H9 (cell line): Measurements from ENCODE around the gene CD300LG. TPM values are rescaled to one million over a fixed set of nuclear protein-coding genes. Genes with fewer than 3 reads are reported as not detected.

ENCODE experiments used
- DNase-seq: peaks from one replicate; pipeline ENCODE4 v3.0.0-alpha.2; 2017
- H2AFZ ChIP-seq: one replicate; pipeline ENCODE4 v1.6.1; 2013; ENCODE audit warnings: mild to moderate bottlenecking, low read length, control low read depth, moderate library complexity
- H2AK5ac ChIP-seq: 2 replicates; pipeline ENCODE4 v1.6.1; 2013; ENCODE audit warnings: low read length, control low read depth, mixed read lengths; ENCODE audit not compliant: insufficient read length
- H2BK120ac ChIP-seq: one replicate; pipeline ENCODE4 v1.6.1; 2013; ENCODE audit warnings: low read depth, mild to moderate bottlenecking, low read length, control low read depth, inconsistent platforms; ENCODE audit not compliant: poor library complexity, severe bottlenecking
- H2BK12ac ChIP-seq: 2 replicates; pipeline ENCODE4 v1.6.1; 2013; ENCODE audit warnings: low read length, control low read depth, mixed read lengths, low read depth; ENCODE audit not compliant: insufficient read length
- H2BK15ac ChIP-seq: 2 replicates; pipeline ENCODE4 v1.6.1; 2013; ENCODE audit warnings: low read depth, low read length, control low read depth
- H2BK20ac ChIP-seq: one replicate; pipeline ENCODE4 v1.6.1; 2013; ENCODE audit warnings: low read depth, mild to moderate bottlenecking, low read length, control low read depth, inconsistent platforms; ENCODE audit not compliant: poor library complexity, severe bottlenecking
- H2BK5ac ChIP-seq: 2 replicates; pipeline ENCODE4 v1.6.1; 2013; ENCODE audit warnings: low read length, control low read depth, mixed read lengths; ENCODE audit not compliant: insufficient read length
- H3K14ac ChIP-seq: 2 replicates; pipeline ENCODE4 v1.6.1; 2013; ENCODE audit warnings: low read length, control low read depth; ENCODE audit not compliant: insufficient read depth
- H3K18ac ChIP-seq: 2 replicates; pipeline ENCODE4 v1.6.1; 2013; ENCODE audit warnings: low read depth, mild to moderate bottlenecking, mixed read lengths, low read length, control low read depth; ENCODE audit not compliant: insufficient read length
- H3K23ac ChIP-seq: 2 replicates; pipeline ENCODE4 v1.6.1; 2013; ENCODE audit warnings: low read length, control low read depth, mixed read lengths, low read depth; ENCODE audit not compliant: insufficient read length
- H3K23me2 ChIP-seq: 2 replicates; pipeline ENCODE4 v1.6.1; 2013; ENCODE audit warnings: low read depth, mild to moderate bottlenecking, mixed read lengths, low read length, control low read depth; ENCODE audit not compliant: insufficient read length, poor library complexity, severe bottlenecking
- H3K27ac ChIP-seq: 2 replicates; pipeline ENCODE4 v1.5.1; 2013; ENCODE audit warnings: low read length, control low read depth, mixed read lengths, low read depth; ENCODE audit not compliant: insufficient read length
- H3K27me3 ChIP-seq: 2 replicates; pipeline ENCODE4 v1.6.1; 2013; ENCODE audit warnings: low read length, control low read depth, inconsistent platforms; ENCODE audit not compliant: insufficient read depth
- H3K4ac ChIP-seq: 2 replicates; pipeline ENCODE4 v1.6.1; 2013; ENCODE audit warnings: low read depth, mild to moderate bottlenecking, control low read depth, inconsistent platforms, low read length, moderate library complexity
- H3K4me1 ChIP-seq: 2 replicates; pipeline ENCODE4 v1.6.1; 2013; ENCODE audit warnings: low read length, control low read depth, inconsistent platforms; ENCODE audit not compliant: insufficient read depth
- H3K4me2 ChIP-seq: 2 replicates; pipeline ENCODE4 v1.6.1; 2013; ENCODE audit warnings: low read length, control low read depth, mixed read lengths; ENCODE audit not compliant: insufficient read length, insufficient read depth
- H3K56ac ChIP-seq: 2 replicates; pipeline ENCODE4 v1.6.1; 2013; ENCODE audit warnings: low read depth, mild to moderate bottlenecking, mixed read lengths, low read length, control low read depth; ENCODE audit not compliant: insufficient read length
- H3K79me1 ChIP-seq: 2 replicates; pipeline ENCODE4 v1.6.1; 2013; ENCODE audit warnings: low read depth, mild to moderate bottlenecking, moderate library complexity, low read length, control low read depth, inconsistent platforms; ENCODE audit not compliant: insufficient read depth, poor library complexity, severe bottlenecking
- H3K79me2 ChIP-seq: 2 replicates; pipeline ENCODE4 v1.6.1; 2013; ENCODE audit warnings: low read length, control low read depth, inconsistent platforms; ENCODE audit not compliant: insufficient read depth
- H3K9ac ChIP-seq: 2 replicates; pipeline ENCODE4 v1.6.1; 2013; ENCODE audit warnings: low read length, control low read depth, mixed read lengths; ENCODE audit not compliant: insufficient read length; ENCODE audit errors: extremely low read depth
- H3K9me3 ChIP-seq: one replicate; pipeline ENCODE4 v1.6.1; 2013; ENCODE audit warnings: low read depth, low read length, inconsistent platforms; ENCODE audit not compliant: control insufficient read depth
- H3T11ph ChIP-seq: one replicate; pipeline ENCODE4 v1.6.1; 2013; ENCODE audit warnings: mild to moderate bottlenecking, low read length, control low read depth, inconsistent platforms
- H4K20me1 ChIP-seq: one replicate; pipeline ENCODE4 v1.6.1; 2013; ENCODE audit not compliant: control insufficient read depth, insufficient read length, insufficient read depth
- H4K5ac ChIP-seq: 2 replicates; pipeline ENCODE4 v1.6.1; 2013; ENCODE audit warnings: low read depth, mild to moderate bottlenecking, mixed read lengths, low read length, control low read depth; ENCODE audit not compliant: insufficient read length
- H4K8ac ChIP-seq: replicated peaks from 2 replicates; pipeline ENCODE4 v1.6.1; 2013; ENCODE audit warnings: low read length, control low read depth, mixed read lengths, low read depth; ENCODE audit not compliant: insufficient read length
- H4K91ac ChIP-seq: 2 replicates; pipeline ENCODE4 v1.6.1; 2013; ENCODE audit warnings: low read depth, mild to moderate bottlenecking, moderate library complexity, mixed read lengths, low read length, control low read depth; ENCODE audit not compliant: insufficient read length
- H3K27ac Mint-ChIP-seq, 3 experiments: 2 replicates in 2 of 3; 3 replicates in 1 of 3; pipeline ENCODE4 v1.8.0; 2020 to 2021; ENCODE audit warnings: mixed read lengths in 3 of 3, mild to moderate bottlenecking in 1 of 3, moderate library complexity in 1 of 3
- H3K27me3 Mint-ChIP-seq: 2 replicates; pipeline ENCODE4 v1.8.0; 2021; ENCODE audit warnings: low read depth, mild to moderate bottlenecking, moderate library complexity, mixed read lengths
- H3K36me3 Mint-ChIP-seq, 3 experiments: 2 replicates in 2 of 3; 3 replicates in 1 of 3; pipeline ENCODE4 v1.8.0; 2020 to 2021; ENCODE audit warnings: low read depth in 3 of 3, mixed read lengths in 3 of 3; ENCODE audit not compliant: insufficient read depth in 1 of 3
- H3K4me1 Mint-ChIP-seq, 2 experiments: 2 replicates each; pipeline ENCODE4 v1.8.0; 2020; ENCODE audit warnings: mixed read lengths in 2 of 2
- H3K4me3 Mint-ChIP-seq, 2 experiments: 2 replicates in 1 of 2; 3 replicates in 1 of 2; pipeline ENCODE4 v1.8.0; 2020 to 2021; ENCODE audit warnings: mild to moderate bottlenecking in 2 of 2, mixed read lengths in 2 of 2, moderate library complexity in 1 of 2
- H3K9me3 Mint-ChIP-seq, 2 experiments: 2 replicates in 1 of 2; 3 replicates in 1 of 2; pipeline ENCODE4 v1.8.0; 2020; ENCODE audit warnings: mild to moderate bottlenecking in 2 of 2, mixed read lengths in 2 of 2, moderate library complexity in 1 of 2
- CTCF ChIP-seq: fragments of 200-600 bp; sonication (generic); conservative IDR thresholded peaks from 3 replicates; pipeline ENCODE4 v1.8.0; 2021; ENCODE audit warnings: antibody characterized with exemption, mild to moderate bottlenecking
- WGBS: extraction: QIAGEN DNeasy Blood & Tissue Kit; methylation state at CpG from one replicate; pipeline ENCODE4 v1.1.7; 2013; ENCODE audit warnings: missing lambda C conversion rate, low lambda C conversion rate, mixed read lengths; ENCODE audit not compliant: insufficient read length; ENCODE audit errors: extremely low coverage; 5-methylcytosine and 5-hydroxymethylcytosine counted together
- total RNA-seq: library from RNA; stranded (reverse); gene quantifications from 2 replicates; pipeline ENCODE4 v1.2.1, GENCODE V29; 2021

Gene CD300LG
- total RNA-seq, 1 experiment from 2014 or later, result not detected

- Histone ChIP-seq H3K27ac (no peak overlapping the region), H3K79me1 (no peaks in the 10 kb centered on the region), H3K9ac (no peak overlapping the region), H3K4me1 (no peaks in the 10 kb centered on the region), H2BK15ac (no peak overlapping the region), H3K23me2 (peaks cover 4% of the 10 kb centered on the region), H3T11ph (no peak overlapping the region), H3K9me3 (no peaks in the 10 kb centered on the region), H3K4me2 (peak overlapping the region; percentile 37), H2BK5ac (no peak overlapping the region), H3K4ac (no peak overlapping the region), H4K5ac (no peak overlapping the region), H4K20me1 (no peaks in the 10 kb centered on the region), H3K23ac (no peak overlapping the region), H3K18ac (no peak overlapping the region), H2AK5ac (no peak overlapping the region), H2BK12ac (no peak overlapping the region), H3K56ac (no peak overlapping the region), H3K27me3 (peaks cover 6% of the 10 kb centered on the region; the same call in 1 of the 2 replicates), H4K91ac (no peak overlapping the region), H3K79me2 (no peaks in the 10 kb centered on the region), H2BK120ac (no peak overlapping the region), H3K14ac (no peak overlapping the region), H2AFZ (no peak overlapping the region), H4K8ac (no peak overlapping the region), H2BK20ac (no peak overlapping the region)
- H3K4me3 Mint-ChIP-seq, result peak overlapping the region; percentile 74 to 88
- peaks cover 46% of the 10 kb centered on the region for H3K27me3 Mint-ChIP-seq
- H3K4me1 Mint-ChIP-seq, result peaks cover 16 to 23% of the 10 kb centered on the region in 2 experiments
- H3K27ac Mint-ChIP-seq, result no peak overlapping the region
- TF ChIP-seq CTCF, result no peak
- H3K9me3 Mint-ChIP-seq, result peaks cover 11 to 14% of the 10 kb centered on the region in 2 experiments
- H3K36me3 Mint-ChIP-seq, result peaks cover 8 to 30% (median 12%) of the 10 kb centered on the region in 3 experiments
- WGBS, result no CpG with 5 or more reads among the region's 8 CpGs
- DNase-seq, result no peak
Measured at GRCh38 chr17:43831633-43832032, 15.3 kb upstream of the CD300LG start.
